ENCODE measurements around the gene PLCG1. TPM values are rescaled to one million over a fixed set of nuclear protein-coding genes. Genes with fewer than 3 reads are reported as not detected.

The PLCG1 gene
- total RNA-seq, 2 experiments from 2014 or later, result 387 to 404 TPM

- Mint-ChIP-seq H3K36me3 (ENCODE audit: low read depth) (peaks cover 66% of the 10 kb centered on the region), H3K4me3 (no peak overlapping the region), H3K27me3 (no peaks in the 10 kb centered on the region), H3K4me1 (ENCODE audit: low read depth) (no peaks in the 10 kb centered on the region), H3K9me3 (peaks cover 6% of the 10 kb centered on the region), H3K27ac (no peak overlapping the region)
- H3K4me3 ChIP-seq (ENCODE audit: low read length), result no peak overlapping the region
- H3K27me3 ChIP-seq (ENCODE audit: control insufficient read depth in 1 of 2, insufficient read depth in 2 of 2, low read length in 2 of 2), result no peaks in the 10 kb centered on the region
- H3K27ac ChIP-seq (ENCODE audit: low read depth in 1 of 2, low read length in 2 of 2), result no peak overlapping the region
- ATAC-seq (ENCODE audit: poor library complexity), result no peak
- TF ChIP-seq CTCF (IDR thresholded peaks at IDR 0.05), result no peak
- POLR2A ChIA-PET, result no interaction called here
- no peak for DNase-seq
- CTCF ChIA-PET, result no interaction called here
- H3K9me3 ChIP-seq (ENCODE audit: control insufficient read depth in 1 of 2, insufficient read depth in 1 of 2, low read length in 2 of 2), result peaks cover 5 to 7% of the 10 kb centered on the region in 2 experiments
- H3K4me1 ChIP-seq (ENCODE audit: insufficient read depth, low read length), result no peaks in the 10 kb centered on the region
- no peaks in the 10 kb centered on the region for H3K36me3 ChIP-seq (ENCODE audit: insufficient read depth, low read length)
- intact Hi-C loops (cut with DNase I, micrococcal nuclease), result no loop called here
Measured at GRCh38 chr20:41198443-41198842, 61.1 kb downstream of the PLCG1 start.

- Histone ChIP-seq H3K27me3 (ENCODE audit: control insufficient read depth in 1 of 2, insufficient read depth in 2 of 2, low read length in 2 of 2) (no peaks in the 10 kb centered on the region), H3K4me1 (ENCODE audit: insufficient read depth, low read length) (no peaks in the 10 kb centered on the region), H3K9me3 (ENCODE audit: control insufficient read depth in 1 of 2, insufficient read depth in 1 of 2, low read length in 2 of 2) (peaks cover 5 to 7% of the 10 kb centered on the region in 2 experiments), H3K4me3 (ENCODE audit: low read length) (no peak overlapping the region), H3K27ac (ENCODE audit: low read depth in 1 of 2, low read length in 2 of 2) (no peak overlapping the region), H3K36me3 (ENCODE audit: insufficient read depth, low read length) (peaks cover 5% of the 10 kb centered on the region)
- CTCF ChIA-PET, result no interaction called here
- no peaks in the 10 kb centered on the region for H3K27me3 Mint-ChIP-seq
- TF ChIP-seq CTCF (IDR thresholded peaks at IDR 0.05), result no peak
- ATAC-seq (ENCODE audit: poor library complexity) (no peak), DNase-seq (no peak)
- POLR2A ChIA-PET, result no interaction called here
- no peak overlapping the region for H3K27ac Mint-ChIP-seq
- intact Hi-C loops (cut with DNase I, micrococcal nuclease), result no loop called here
- no peaks in the 10 kb centered on the region for H3K4me1 Mint-ChIP-seq (ENCODE audit: low read depth)
- peaks cover 66% of the 10 kb centered on the region for H3K36me3 Mint-ChIP-seq (ENCODE audit: low read depth)
- peaks cover 6% of the 10 kb centered on the region for H3K9me3 Mint-ChIP-seq
- H3K4me3 Mint-ChIP-seq, result no peak overlapping the region
Measured at GRCh38 chr20:41200446-41201202, 63.3 kb downstream of the PLCG1 start.

- Mint-ChIP-seq H3K27ac (no peak overlapping the region), H3K4me1 (ENCODE audit: low read depth) (no peaks in the 10 kb centered on the region), H3K4me3 (no peak overlapping the region), H3K9me3 (peaks cover 6% of the 10 kb centered on the region), H3K27me3 (no peaks in the 10 kb centered on the region), H3K36me3 (ENCODE audit: low read depth) (peaks cover 60% of the 10 kb centered on the region)
- Histone ChIP-seq H3K27me3 (ENCODE audit: control insufficient read depth in 1 of 2, insufficient read depth in 2 of 2, low read length in 2 of 2) (no peaks in the 10 kb centered on the region), H3K4me3 (ENCODE audit: low read length) (no peak overlapping the region), H3K9me3 (ENCODE audit: control insufficient read depth in 1 of 2, insufficient read depth in 1 of 2, low read length in 2 of 2) (peaks cover 5 to 7% of the 10 kb centered on the region in 2 experiments), H3K4me1 (ENCODE audit: insufficient read depth, low read length) (no peaks in the 10 kb centered on the region), H3K27ac (ENCODE audit: low read depth in 1 of 2, low read length in 2 of 2) (no peak overlapping the region), H3K36me3 (ENCODE audit: insufficient read depth, low read length) (peaks cover 5% of the 10 kb centered on the region)
- no peak for TF ChIP-seq CTCF (IDR thresholded peaks at IDR 0.05)
- no peak for ATAC-seq (ENCODE audit: poor library complexity)
- ChIA-PET CTCF (no interaction called here), POLR2A (no interaction called here)
- intact Hi-C loops (cut with DNase I, micrococcal nuclease), result no loop called here
- no peak for DNase-seq
Measured at GRCh38 chr20:41201760-41202159, 64.4 kb downstream of the PLCG1 start.
